ENCODE results near the gene ZC3H15. TPM values are rescaled to one million over a fixed set of nuclear protein-coding genes. Genes with fewer than 3 reads are reported as not detected.
"Not testable (repeated sequence)": the region's sequence is repeated elsewhere in the genome, so short reads cannot be mapped to it uniquely, and the experiment has no call there.

Gene ZC3H15
- total RNA-seq, 1 donor from 2014 or later, result 25.8 TPM

DNA sequence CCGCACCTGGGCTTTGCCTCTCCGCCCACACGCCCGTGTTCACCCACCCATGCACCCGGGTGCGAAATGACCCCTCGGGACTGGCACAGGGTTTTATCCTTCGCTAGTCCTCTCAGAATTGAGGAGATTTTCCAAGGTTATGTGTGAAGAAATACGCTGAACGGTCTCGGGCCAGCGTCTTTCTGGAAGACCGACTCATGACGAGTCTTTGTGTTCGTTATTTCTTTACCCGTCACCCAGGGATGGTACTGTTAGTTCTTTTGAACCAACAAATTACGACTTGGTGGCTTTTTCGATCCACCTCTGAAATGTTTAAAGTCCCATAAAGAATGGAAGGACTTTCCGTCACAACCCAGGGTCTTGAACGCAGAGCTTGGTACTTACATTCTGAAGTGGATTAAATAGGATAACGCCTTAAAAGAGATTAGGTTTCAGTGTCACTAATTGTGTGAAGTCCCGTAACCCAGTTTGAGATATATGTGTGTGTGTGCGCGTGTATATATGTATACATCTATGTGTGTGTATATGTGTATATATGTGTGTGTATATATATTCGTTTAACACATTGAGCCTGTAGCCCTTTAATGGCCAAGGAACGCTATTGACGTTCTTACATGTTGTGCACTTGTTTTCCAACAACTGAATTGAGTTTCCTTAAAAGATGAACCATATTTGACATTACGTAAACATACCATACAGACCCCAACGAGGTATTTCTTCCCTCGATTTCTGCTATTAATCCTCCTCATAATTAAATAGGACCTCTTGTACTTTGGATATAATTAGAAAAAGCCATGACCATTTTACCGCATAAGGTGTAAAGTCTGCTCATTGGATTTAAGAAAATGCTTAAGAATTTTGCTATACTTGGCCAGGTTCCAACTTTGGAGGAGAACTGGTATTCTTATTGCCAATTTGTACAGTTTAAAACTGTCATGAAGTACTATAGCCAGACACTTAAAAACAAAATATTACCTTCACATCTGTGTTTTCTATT is 889 bp downstream of the ZC3H15 start:
- DNase-seq (no peak), ATAC-seq (ENCODE audit: poor library complexity) (no peak)
- intact Hi-C loops (cut with DNase I), result no loop called here

DNA sequence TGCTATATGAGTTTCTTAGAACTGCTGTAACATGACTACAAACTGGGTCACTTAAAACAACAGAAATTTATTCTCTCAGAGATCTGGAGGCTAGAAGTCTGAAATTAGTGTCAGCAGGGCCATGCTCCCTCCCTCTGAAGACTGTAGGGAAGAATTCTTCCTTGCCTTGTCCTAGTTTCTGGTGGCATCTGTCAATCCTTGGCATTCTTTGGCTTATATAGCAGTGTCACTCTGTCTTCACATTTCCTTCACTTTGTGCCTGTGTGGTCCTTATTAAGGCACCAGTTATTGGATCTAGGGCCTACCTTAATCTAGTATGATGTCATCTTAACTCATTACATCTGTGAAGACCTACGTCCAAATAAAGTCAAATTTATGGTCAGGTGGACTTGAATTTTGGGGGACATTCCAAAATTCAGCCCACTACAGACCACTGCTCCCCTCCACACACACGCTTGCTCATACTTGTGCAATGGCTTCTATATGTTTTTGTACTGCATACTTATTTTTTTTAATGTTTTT is 7.6 kb downstream of the ZC3H15 start:
- DNase-seq, result no peak
- intact Hi-C loops (cut with DNase I), result no loop called here
- no peak for ATAC-seq (ENCODE audit: poor library complexity)

DNA sequence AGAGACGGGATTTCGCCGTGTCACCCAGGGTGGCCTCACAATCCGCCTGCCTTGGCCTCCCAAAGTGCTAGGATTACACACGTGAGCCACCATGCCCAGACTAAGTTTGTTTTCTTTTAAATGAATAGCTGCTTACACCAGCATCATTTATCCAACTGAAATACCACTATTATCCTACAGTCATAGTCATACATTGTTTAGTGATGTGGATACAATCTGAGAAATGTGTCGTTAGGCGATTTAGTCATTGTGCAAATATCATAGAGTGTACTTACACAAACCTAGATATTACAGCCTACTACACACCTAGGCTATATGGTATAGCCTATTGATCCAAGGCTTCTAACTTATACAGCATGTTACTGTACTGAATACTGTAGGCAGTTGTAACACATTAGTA is 10.3 kb downstream of the ZC3H15 start:
- ATAC-seq (ENCODE audit: poor library complexity) (no peak), DNase-seq (no peak)
- intact Hi-C loops (cut with DNase I), result no loop called here

DNA sequence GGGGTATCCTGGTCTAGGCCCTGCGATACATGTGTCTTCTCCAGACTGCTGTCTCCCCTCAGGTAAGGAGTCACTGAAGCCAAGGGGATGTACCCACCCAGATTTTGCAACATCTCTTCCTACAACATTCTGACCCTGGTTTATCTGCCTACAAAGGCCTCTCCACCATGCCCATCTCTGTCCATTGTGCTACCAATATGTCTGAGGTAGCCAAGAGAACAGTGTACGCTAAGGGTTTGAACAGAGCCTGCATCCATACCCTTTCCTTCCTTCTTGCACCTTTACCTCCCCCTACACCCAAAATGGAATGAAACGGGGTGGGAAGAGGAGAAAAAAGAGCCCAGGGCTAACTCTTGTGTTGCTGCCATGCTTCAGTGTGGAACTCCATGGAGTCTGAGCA is 11.9 kb downstream of the ZC3H15 start:
- no peak for DNase-seq
- intact Hi-C loops (cut with DNase I), result no loop called here
- ATAC-seq (ENCODE audit: poor library complexity), result no peak

DNA sequence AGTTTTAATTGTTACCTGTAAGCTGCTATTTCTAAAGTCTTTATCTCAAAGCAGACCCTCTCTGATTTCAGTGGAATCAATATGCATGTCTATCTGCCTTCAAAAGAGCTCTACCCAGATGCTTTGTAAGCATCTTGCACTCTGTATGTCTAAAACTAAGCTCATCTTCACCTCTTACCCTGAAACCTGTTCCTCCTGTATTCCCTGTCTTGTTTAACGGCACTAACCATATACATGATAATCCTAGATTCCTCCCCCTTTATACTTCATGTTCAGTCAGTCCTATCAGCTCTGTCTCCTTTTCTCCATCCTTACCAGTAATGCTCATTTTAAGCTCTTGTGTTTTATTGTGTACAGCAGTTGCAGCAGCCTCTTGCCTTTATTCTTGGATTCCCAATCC is 12.8 kb downstream of the ZC3H15 start:
- intact Hi-C loops (cut with DNase I), result no loop called here
- DNase-seq (no peak), ATAC-seq (ENCODE audit: poor library complexity) (no peak)

DNA sequence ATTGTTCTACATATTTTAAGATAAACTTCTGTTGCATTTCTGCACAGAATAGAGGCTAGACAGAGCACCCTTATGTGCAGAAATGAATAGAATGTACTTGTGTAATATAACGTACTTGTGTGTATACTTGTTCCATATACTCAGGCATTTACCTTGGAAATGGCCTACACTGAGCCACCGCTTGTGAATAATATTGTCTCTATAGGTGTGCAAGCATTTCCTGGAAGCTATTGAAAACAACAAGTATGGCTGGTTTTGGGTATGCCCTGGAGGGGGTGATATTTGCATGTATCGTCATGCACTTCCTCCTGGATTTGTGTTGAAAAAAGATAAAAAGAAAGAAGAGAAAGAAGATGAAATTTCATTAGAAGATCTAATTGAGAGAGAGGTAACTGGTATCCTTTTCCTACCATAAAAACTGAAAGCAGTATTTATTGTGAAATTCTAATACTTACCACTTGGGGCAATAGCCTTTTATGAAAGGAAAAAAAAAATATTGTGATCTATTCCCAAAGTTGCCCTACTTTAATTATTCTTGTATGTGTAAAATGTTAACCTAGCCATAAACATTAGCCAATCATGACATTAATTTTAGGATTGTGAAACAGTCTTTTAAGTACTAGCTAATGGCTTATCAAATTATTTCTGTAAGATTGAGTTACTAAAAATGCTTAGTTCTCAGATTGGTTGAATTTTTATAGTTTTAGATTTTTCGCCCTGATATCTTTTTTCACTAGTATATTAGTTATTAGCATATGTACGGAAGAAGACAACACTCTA is 18.0 kb downstream of the ZC3H15 start:
- intact Hi-C loops (cut with DNase I), result loop anchor here (2.0 kb wide), 1 partner anchor 137 kb away; no protein-coding TSS in a partner anchor
- no peak for DNase-seq
- ATAC-seq (ENCODE audit: poor library complexity), result peak; percentile 38

DNA sequence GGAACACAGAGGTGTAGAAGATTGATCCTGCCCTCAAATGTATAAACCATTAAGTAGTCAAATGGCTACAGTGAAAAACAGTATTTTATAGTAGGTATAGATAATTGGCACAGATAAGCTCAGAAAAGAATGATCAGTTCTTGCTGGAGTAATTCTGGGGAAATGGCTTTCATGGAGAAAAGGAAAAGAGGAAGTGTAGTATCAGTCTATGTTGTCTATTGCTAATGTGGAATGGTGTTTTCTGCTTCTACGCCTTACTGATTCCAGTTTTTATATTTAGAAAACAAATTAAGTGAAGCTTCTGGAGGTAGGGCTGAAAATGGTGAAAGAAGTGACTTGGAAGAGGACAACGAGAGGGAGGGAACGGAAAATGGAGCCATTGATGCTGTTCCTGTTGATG is 22.2 kb downstream of the ZC3H15 start:
- intact Hi-C loops (cut with DNase I), result no loop called here
- no peak for ATAC-seq (ENCODE audit: poor library complexity)
- no peak for DNase-seq

DNA sequence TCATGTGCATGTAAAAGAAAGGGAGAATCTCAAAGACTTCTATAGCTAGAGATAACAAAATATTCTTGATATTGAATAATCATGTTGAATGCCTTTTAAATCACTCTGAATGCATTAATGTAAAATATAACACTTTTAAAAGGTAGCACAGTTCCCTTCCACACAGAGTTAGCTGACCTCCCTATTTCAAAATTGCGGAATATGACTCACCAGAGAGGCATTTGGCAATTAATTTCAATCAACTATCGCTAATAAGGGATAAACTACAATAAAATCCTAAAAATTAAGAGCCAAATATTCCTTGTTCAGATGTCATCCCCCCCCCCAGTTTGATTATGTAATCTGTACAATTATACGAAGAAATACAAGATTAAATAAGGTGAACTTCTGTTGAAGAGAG is 29.3 kb downstream of the ZC3H15 start:
- DNase-seq, result no peak
- intact Hi-C loops (cut with DNase I), result no loop called here
- no peak for ATAC-seq (ENCODE audit: poor library complexity)

DNA sequence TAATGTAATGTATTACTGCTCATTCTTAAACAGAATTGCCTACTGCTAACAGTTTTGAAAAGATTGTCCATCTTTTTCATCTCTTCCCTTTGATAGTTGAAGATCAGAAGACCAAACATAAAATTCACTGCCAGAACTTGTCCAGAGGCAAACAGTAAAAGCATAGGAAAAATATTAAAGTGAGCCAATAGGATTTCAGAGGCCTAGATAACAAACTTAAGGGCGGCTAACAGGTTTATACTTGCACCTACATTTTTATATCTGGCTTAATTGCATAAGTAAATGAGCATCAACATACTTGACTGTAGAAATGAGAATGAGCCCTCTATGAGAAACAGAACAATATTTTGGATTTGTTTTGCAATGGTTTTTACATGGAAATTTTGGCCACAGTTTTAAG is 30.3 kb downstream of the ZC3H15 start:
- intact Hi-C loops (cut with DNase I), result no loop called here
- DNase-seq (no peak), ATAC-seq (ENCODE audit: poor library complexity) (no peak)

DNA sequence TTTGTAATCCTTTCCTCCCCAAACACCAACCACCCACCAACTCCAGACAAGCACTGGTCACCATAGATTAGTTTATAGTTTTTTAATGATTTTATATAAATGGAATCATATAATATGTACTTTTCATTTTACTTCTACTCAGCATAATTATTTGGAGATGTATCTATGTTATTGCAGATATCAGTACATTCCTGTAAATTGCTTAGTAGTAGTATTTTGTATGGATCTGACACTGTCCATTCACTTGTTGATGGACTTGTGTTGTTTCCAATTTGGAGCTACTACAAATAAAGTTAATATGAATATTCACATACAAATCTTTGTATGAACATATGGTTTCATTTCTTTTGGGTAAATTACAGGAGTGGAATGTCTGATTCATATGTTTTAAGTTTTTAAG is 31.0 kb downstream of the ZC3H15 start:
- DNase-seq (no peak), ATAC-seq (ENCODE audit: poor library complexity) (no peak)
- intact Hi-C loops (cut with DNase I), result no loop called here

DNA sequence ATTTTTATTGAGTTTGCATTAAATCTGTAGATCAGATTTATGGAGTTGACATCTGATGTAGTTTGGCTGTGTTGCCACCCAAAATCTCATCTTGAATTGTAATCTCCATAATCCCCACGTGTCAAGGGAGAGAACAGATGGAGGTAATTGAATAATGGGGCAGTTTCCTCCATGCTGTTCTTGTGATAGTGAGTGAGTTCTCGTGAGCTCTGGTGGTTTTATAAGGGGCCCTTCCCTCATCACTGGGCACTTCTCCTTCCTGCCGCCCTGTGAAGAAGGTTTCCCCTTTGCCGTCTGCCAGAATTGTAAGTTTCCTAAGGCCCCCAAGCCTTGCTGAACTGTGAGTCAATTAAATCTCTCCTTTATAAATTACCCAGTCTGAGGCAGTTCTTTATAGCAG is 32.2 kb downstream of the ZC3H15 start:
- intact Hi-C loops (cut with DNase I), result no loop called here
- ATAC-seq (ENCODE audit: poor library complexity), result no peak
- no peak for DNase-seq

DNA sequence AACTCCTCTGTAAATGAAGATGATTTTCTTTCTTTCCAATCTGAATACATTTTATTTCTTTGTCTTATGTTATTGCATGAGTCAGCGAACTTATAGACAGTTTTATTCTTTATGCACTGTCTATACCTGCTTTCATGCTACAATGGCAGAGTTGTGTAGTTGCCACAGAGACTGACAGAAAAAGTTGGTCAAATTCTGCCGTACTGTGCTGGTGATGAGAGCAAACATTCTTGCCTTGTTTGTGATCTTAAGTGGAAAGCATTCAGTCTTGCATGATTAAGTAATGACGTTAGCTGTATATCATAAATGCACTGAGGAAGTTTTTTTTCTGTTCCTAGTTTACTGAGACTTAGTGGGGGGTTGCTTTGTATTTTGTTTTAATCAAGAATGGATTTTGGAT is 32.9 kb downstream of the ZC3H15 start:
- ATAC-seq (ENCODE audit: poor library complexity) (no peak), DNase-seq (no peak)
- intact Hi-C loops (cut with DNase I), result no loop called here

DNA sequence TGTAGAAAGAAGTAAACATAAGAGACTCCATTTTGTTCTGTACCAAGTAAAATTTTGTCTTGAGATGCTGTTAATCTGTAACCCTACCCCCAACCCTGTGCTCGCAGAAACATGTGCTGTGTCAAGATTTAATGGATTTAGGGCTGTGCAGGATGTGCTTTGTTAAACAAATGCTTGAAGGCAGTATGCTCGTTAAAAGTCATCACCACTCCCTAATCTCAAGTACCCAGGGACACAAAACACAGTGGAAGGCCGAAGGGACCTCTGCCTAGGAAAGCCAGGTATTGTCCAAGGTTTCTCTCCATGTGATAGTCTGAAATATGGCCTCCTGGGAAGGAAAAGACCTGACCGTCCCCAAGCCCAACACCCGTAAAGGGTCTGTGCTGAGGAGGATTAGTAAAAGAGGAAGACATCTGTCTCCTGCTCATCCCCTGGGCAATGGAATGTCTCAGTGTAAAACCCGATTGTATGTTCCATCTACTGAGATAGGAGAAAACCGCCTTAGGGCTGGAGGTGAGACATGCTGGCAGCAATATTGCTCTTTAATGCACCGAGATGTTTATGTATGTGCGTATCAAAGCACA is 35.6 kb downstream of the ZC3H15 start:
- ATAC-seq (ENCODE audit: poor library complexity); intact Hi-C loops (cut with DNase I); DNase-seq: not testable (repeated sequence)

DNA sequence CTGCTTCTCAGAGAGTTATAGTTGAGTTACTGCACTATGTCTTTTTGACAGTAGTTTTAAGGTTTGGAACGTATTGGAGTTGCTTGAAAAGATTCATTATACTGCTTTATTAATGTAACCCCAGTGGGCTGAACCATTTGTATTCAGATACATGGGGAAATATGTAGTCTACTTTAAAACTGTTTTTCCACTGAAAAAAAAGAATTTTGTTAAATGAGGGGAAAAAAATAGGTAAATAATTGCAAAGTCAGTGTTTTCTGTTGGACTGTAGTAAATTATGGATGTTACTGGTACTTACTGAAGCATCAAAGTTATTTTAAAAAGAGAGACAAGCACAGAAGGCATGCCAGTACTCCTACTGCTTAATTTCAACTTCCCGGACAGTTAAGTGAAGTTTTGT is 36.4 kb downstream of the ZC3H15 start:
- ATAC-seq (ENCODE audit: poor library complexity) (no peak), DNase-seq (no peak)
- intact Hi-C loops (cut with DNase I), result no loop called here

DNA sequence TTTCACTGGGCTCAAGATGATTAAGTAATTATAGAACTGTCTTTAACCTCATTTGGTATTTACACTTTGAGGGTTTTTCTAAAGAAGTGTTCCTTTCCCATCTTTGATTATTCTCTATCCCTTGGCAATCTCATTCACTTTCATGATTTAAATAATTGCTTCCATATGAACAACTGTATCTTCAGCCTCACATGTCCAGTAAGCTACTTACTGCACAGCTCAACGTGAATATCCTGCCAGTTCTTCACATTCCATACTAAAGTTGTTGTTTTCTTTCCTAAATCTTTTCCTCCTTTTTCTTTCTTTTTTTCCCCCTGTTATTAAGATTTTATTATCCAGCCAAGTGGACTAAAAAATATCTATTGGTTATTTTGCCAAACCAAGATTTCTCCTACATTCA is 37.7 kb downstream of the ZC3H15 start:
- intact Hi-C loops (cut with DNase I), result no loop called here
- ATAC-seq (ENCODE audit: poor library complexity) (peak; percentile 15), DNase-seq (no peak)

DNA sequence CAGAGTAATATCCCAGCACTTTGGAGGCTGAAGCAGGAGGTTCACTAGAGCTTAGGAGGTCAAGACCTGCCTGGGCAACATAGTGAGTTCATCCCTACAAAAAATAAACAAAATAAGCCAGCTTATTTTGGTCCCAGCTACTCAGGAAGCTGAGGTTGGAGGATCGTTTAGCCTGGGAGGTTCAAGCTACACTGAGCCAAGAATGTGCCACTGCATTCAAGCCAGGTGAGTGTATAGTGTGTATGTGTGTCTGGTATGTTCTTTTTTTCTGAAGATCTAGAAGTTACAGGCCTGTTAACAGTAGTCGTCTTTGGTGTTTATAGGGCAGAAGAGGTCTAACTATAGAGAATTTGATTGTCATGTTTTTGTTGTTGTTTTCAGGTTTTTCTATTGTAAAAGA is 40.2 kb downstream of the ZC3H15 start:
- intact Hi-C loops (cut with DNase I), result no loop called here
- DNase-seq (no peak), ATAC-seq (ENCODE audit: poor library complexity) (no peak)

DNA sequence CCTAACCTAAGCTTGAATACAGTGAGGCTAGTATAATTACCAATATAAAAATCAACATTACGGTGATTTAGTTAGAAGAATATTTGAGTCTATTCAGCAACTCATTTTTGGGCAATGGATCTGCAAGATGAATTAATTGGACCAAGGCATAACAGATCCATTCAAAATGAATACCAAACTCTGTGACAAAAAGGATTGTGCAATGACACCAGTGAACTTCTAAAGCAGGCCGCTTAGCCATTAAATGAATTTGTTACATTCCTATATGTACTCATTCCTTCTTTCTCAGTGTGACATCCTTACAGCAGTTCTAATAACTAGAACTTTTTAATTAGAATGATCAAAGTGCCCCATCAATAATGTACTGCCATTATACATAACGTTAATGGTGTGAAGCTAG is 44.3 kb downstream of the ZC3H15 start:
- intact Hi-C loops (cut with DNase I), result no loop called here
- ATAC-seq (ENCODE audit: poor library complexity) (no peak), DNase-seq (no peak)

DNA sequence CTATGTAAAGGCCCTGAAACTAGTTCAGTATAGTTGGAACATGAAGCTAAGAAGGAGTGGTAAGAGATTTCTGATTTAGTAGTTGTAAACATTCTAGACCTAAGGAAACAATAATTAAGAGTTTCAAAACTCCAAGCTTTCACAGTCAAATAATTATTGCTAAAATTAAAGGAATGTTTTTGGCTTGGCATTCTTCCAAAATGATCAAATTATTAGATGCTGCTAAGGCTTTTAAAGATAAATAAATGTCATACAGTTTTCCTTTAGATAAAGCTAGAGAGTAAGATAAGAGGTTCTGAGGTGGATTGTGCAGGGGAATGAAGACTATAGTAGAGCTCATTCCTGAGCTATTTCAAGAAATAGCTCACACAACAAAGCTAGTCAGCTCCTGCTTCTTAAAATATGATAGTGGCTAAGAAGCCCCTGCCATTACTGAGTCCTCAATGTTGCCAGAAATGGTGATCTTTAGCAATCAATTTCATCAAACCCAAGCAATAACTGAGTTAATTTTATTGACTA is 45.3 kb downstream of the ZC3H15 start:
- no peak for DNase-seq
- intact Hi-C loops (cut with DNase I), result no loop called here
- no peak for ATAC-seq (ENCODE audit: poor library complexity)

DNA sequence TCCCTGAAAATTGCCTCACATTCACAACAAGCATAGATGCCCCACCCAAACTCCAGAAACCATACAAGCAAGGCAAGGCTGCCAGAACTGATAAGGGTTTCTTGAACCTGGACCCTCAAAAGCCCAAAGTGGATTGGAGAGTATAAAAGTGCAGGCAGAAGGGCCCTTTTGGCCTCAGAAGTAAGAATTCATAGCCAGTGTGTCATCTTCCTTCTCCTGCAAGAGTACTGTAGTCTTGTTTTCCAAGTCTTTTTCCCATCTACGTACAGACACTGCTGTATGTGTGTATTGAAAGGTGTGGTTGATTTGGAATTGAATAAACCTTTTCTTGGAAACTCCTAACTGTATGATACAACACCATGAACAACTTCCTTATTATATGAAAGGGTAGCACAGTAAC is 46.8 kb downstream of the ZC3H15 start:
- DNase-seq, result no peak
- ATAC-seq (ENCODE audit: poor library complexity), result no peak
- intact Hi-C loops (cut with DNase I), result no loop called here

Measured in Right ventricle myocardium superior (tissue), 1 donor.